Gastroesophageal sphincter (tissue), 4 donors: ENCODE data around the gene RAB3C. TPM values are rescaled to one million over a fixed set of nuclear protein-coding genes. Genes with fewer than 3 reads are reported as not detected.
"Not testable (repeated sequence)": the region's sequence is repeated elsewhere in the genome, so short reads cannot be mapped to it uniquely, and the experiment has no call there.

Source experiments
- ATAC-seq: fragments of 150-250 bp; one replicate; pipeline ENCODE4 v1.9.1; 2016; ENCODE audit warnings: mild to moderate bottlenecking, moderate library complexity
- H3K27ac ChIP-seq, 4 donors: fragments of 200-600 bp; sonication (generic) in 3 of 4; 1 replicate in 3 of 4; 2 replicates in 1 of 4; pipeline ENCODE4 v1.5.1; 2016 to 2019
- H3K27me3 ChIP-seq: fragments of 200-600 bp; sonication (generic); one replicate; pipeline ENCODE4 v1.5.1; 2019
- H3K36me3 ChIP-seq, 2 donors: fragments of 200-600 bp; sonication (generic); one replicate each; pipeline ENCODE4 v1.5.1; 2019; ENCODE audit warnings: control low read depth in 1 of 2
- H3K4me1 ChIP-seq, 3 donors: fragments of 200-600 bp; sonication (generic); 1 replicate in 2 of 3; 2 replicates in 1 of 3; pipeline ENCODE4 v1.5.1; 2016 to 2019; ENCODE audit warnings: control low read depth in 2 of 3
- H3K4me3 ChIP-seq, 2 donors: fragments of 200-600 bp; sonication (generic); one replicate each; pipeline ENCODE4 v1.5.1; 2019; ENCODE audit warnings: mild to moderate bottlenecking in 1 of 2, moderate library complexity in 1 of 2
- H3K9me3 ChIP-seq, 3 donors: fragments of 200-600 bp; sonication (generic); one replicate each; pipeline ENCODE4 v1.5.1; 2017 to 2019; ENCODE audit warnings: control low read depth in 2 of 3
- CTCF ChIP-seq, 4 experiments: fragments of 200-600 bp in 2 of 4; fragments of 450-650 bp in 2 of 4; sonication (generic) in 1 of 4; IDR thresholded peaks; one replicate each; pipeline ENCODE4 v1.5.1; 2017 to 2019; ENCODE audit warnings: antibody characterized with exemption in 4 of 4, mild to moderate bottlenecking in 2 of 4, moderate library complexity in 2 of 4
- EP300 ChIP-seq: sonication (generic); formaldehyde crosslinking; IDR thresholded peaks from one replicate; pipeline ENCODE4 v1.6.1; 2017; ENCODE audit warnings: antibody characterized with exemption, mild to moderate bottlenecking
- POLR2A ChIP-seq, 2 donors: fragments of 450-650 bp; IDR thresholded peaks; one replicate each; pipeline ENCODE4 v1.6.1; 2017; ENCODE audit warnings: antibody characterized with exemption in 2 of 2, mild to moderate bottlenecking in 2 of 2, moderate library complexity in 1 of 2
- POLR2AphosphoS5 ChIP-seq: sonication (generic); formaldehyde crosslinking; IDR thresholded peaks from one replicate; pipeline ENCODE4 v1.6.1; 2017; ENCODE audit warnings: antibody characterized with exemption
- WGBS, 2 donors: methylation state at CpG; one replicate each; pipeline ENCODE4 v1.1.5; 2018; ENCODE audit warnings: low coverage in 1 of 2; 5-methylcytosine and 5-hydroxymethylcytosine counted together
- total RNA-seq, 4 donors: library from RNA; depleted of rRNA; stranded (reverse); fragments of >200 nt; gene quantifications; one replicate each; pipeline ENCODE4 v1.1.0, GENCODE V29; 2016

RAB3C gene
- total RNA-seq, 4 donors from 2014 or later: 0.16 to 3.5 (median 2.1) TPM

- H3K27ac ChIP-seq: no peak overlapping the region
- 40 to 63% methylated on average over 2 of the region's 2 CpGs for WGBS, 2 donors
- H3K4me3 ChIP-seq: no peak overlapping the region
- ATAC-seq: no peak
- H3K27me3 ChIP-seq: no peaks in the 10 kb centered on the region
- H3K4me1 ChIP-seq: no peaks in the 10 kb centered on the region
- TF ChIP-seq POLR2AphosphoS5 (no peak), CTCF (IDR thresholded peaks at IDR 0.05) (no peak), POLR2A (IDR thresholded peaks at IDR 0.05) (no peak), EP300 (no peak)
- peaks cover 0 to 10% (median 0%) of the 10 kb centered on the region in 3 donors for H3K9me3 ChIP-seq
- no peaks in the 10 kb centered on the region for H3K36me3 ChIP-seq
These were observed 37.9 kb upstream of the RAB3C start for GRCh38 chr5:58544926-58545325.

- no peak overlapping the region for H3K27ac ChIP-seq
- TF ChIP-seq POLR2A (IDR thresholded peaks at IDR 0.05) (no peak), EP300 (no peak), POLR2AphosphoS5 (no peak), CTCF (IDR thresholded peaks at IDR 0.05) (no peak)
- no peaks in the 10 kb centered on the region for H3K4me1 ChIP-seq
- no peak overlapping the region for H3K4me3 ChIP-seq
- peaks cover 0 to 10% (median 0%) of the 10 kb centered on the region in 3 donors for H3K9me3 ChIP-seq
- H3K36me3 ChIP-seq: no peaks in the 10 kb centered on the region
- H3K27me3 ChIP-seq: no peaks in the 10 kb centered on the region
- ATAC-seq: no peak
These were observed 37.0 kb upstream of the RAB3C start for GRCh38 chr5:58545912-58546311.

- H3K27ac ChIP-seq: no peak overlapping the region
- 54 to 81% methylated on average over 2 of the region's 2 CpGs for WGBS, 2 donors
- TF ChIP-seq POLR2AphosphoS5 (no peak), CTCF (IDR thresholded peaks at IDR 0.05) (no peak), POLR2A (IDR thresholded peaks at IDR 0.05) (no peak), EP300 (no peak)
- H3K36me3 ChIP-seq: no peaks in the 10 kb centered on the region
- no peaks in the 10 kb centered on the region for H3K4me1 ChIP-seq
- no peaks in the 10 kb centered on the region for H3K27me3 ChIP-seq
- H3K4me3 ChIP-seq: no peak overlapping the region
- no peaks in the 10 kb centered on the region for H3K9me3 ChIP-seq
- no peak for ATAC-seq
These were observed 34.8 kb upstream of the RAB3C start for GRCh38 chr5:58548068-58548467.

- Histone ChIP-seq H3K4me3 (no peak overlapping the region), H3K9me3 (no peaks in the 10 kb centered on the region), H3K27me3 (no peaks in the 10 kb centered on the region), H3K27ac (no peak overlapping the region), H3K36me3 (no peaks in the 10 kb centered on the region), H3K4me1 (no peaks in the 10 kb centered on the region)
- WGBS, 2 donors: 67 to 81% methylated on average over 1 of the region's 1 CpG
- no peak for ATAC-seq
- no peak for TF ChIP-seq POLR2AphosphoS5
These were observed 31.4 kb upstream of the RAB3C start for GRCh38 chr5:58551492-58551891.

GRCh38 chr5:58557665-58558338, 25.1 kb upstream of the RAB3C start:
- not testable (repeated sequence) for H3K9me3 ChIP-seq, H3K36me3 ChIP-seq, H3K4me1 ChIP-seq, H3K4me3 ChIP-seq, H3K27me3 ChIP-seq, H3K27ac ChIP-seq, ATAC-seq
- 83 to 93% methylated on average over 8 to 19 of the region's 32 CpGs for WGBS, 2 donors

- H3K4me1 ChIP-seq, ATAC-seq, H3K27ac ChIP-seq, H3K4me3 ChIP-seq, H3K27me3 ChIP-seq, H3K9me3 ChIP-seq, H3K36me3 ChIP-seq: not testable (repeated sequence)
- no CpG with 5 or more reads among the region's 33 CpGs for WGBS, 2 donors
These were observed 19.7 kb upstream of the RAB3C start for GRCh38 chr5:58563016-58563700.

- not testable (repeated sequence) for H3K4me3 ChIP-seq, ATAC-seq, H3K36me3 ChIP-seq, H3K9me3 ChIP-seq, H3K4me1 ChIP-seq, H3K27ac ChIP-seq, H3K27me3 ChIP-seq
- no CpG with 5 or more reads among the region's 39 CpGs for WGBS, 2 donors
These were observed 18.6 kb upstream of the RAB3C start for GRCh38 chr5:58564043-58564832.
